ENCODE measurements around the gene ISG15.

ISG15 gene

DNA sequence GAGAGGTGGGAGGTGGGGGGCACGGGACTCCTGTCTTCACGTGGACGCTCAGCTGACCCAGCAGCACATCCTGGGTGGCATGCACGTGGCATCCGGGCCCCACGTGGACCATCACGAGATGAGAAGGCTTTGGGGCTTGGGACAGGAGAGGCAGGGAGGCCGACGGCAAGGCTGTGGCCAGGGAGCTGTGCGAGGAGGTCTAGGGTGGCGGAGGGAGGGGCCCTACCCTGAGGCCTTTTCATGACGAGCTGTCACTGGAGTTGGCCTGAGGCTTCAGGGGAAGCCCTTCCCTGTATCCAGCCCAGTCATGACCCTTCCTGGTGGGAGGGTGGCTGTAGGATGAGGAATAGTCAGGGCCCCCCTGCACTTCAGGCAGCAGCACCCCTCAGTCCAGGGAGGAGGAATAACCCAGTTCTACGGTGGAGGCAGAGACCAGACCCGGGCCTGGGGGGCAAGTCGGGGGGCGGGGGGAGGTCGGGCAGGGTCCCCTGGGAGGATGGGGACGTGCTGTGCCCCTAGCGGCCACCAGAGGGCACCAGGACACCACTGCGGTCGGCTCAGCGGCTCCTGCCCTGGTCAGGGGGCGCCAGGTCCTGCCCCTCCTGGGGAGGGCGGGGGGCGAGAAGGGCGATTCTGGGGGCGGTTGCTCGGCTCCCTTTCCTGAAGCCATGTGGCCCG, 29.4 kb upstream of the ISG15 start:
- TF ChIP-seq CTCF (IDR thresholded peaks at IDR 0.05), result peak; percentile 96

GRCh38 chr1:984476-984814, 28.9 kb upstream of the ISG15 start:
- peak; percentile 29; the same call in 1 of the 2 replicates for TF ChIP-seq CTCF (IDR thresholded peaks at IDR 0.05)

DNA sequence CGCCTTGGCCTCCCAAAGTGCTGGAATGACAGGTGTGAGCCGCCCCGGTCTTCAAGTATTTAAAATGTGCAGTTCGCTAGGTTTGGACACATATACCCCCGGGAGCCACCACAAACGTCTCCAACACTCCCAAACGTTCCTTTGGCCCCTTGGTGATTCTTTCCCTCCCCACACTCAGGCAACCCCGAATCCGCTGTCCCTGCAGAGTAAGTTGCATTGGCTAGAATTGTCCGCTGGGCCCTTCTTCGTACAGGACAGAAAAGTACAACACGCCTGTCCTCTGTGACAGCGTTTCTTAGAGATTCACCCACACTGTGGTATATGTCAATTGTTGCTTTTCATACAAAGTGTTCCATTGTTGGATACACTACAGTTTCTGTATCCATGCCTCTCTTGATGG, 28.2 kb upstream of the ISG15 start:
- no peak for TF ChIP-seq CTCF (IDR thresholded peaks at IDR 0.05)

GRCh38 chr1:991895-992294, 21.4 kb upstream of the ISG15 start:
- TF ChIP-seq CTCF (IDR thresholded peaks at IDR 0.05), result no peak

- no peak for TF ChIP-seq CTCF (IDR thresholded peaks at IDR 0.05)
Measured at GRCh38 chr1:992362-992761, 20.9 kb upstream of the ISG15 start.

- TF ChIP-seq CTCF (IDR thresholded peaks at IDR 0.05), result no peak
Measured at GRCh38 chr1:993379-993995, 19.8 kb upstream of the ISG15 start.

DNA sequence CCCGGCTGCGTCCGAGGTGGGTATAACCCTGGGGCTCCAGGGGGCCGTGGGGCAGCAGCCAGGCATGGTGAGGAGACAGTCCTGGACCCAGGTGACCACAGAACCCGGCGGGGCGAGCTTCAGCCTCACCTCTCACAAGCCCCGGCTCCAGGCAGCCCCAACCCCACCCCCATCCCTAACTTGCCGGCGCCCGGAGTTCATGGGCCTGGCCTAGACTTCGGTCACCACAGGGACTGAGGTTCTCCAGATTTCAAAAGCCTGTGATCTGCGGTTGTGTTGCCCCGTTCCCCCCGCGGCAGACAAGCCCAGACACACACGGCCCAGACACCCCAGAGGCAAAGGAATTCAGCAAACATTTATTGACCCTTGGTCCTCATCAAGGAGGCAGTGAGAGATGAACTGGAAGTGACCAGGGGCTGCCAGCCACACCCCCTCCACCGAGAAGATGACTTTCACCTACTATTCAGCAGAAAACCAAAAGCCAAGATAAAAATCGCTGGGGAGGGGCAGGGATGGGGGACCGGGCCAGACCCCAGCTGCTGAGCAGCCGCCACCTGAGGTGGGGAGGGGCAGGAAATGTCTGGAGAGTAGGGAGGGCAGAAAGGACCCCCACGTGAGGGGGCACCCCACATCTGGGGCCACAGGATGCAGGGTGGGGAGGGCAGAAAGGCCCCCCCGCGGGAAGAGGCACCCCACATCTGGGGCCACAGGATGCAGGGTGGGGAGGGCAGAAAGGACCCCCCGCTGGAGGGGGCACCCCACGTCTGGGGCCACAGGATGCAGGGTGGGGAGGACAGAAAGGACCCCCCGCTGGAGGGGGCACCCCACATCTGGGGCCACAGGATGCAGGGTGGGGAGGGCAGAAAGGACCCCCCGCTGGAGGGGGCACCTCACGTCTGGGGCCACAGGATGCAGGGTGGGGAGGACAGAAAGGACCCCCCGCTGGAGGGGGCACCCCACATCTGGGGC, 17.3 kb upstream of the ISG15 start:
- no peak for TF ChIP-seq CTCF (IDR thresholded peaks at IDR 0.05)

Data from LNCAP (cell line).